NCI-H1417 (cell line): ENCODE data around the gene TTYH1.
"Not testable (repeated sequence)": the region's sequence is repeated elsewhere in the genome, so short reads cannot be mapped to it uniquely, and the experiment has no call there.

ENCODE experiments used
- DNase-seq, 3 experiments: peaks; one replicate each; lab custom pipeline; 2025; lab: John Stamatoyannopoulos, UW

The TTYH1 gene

DNA sequence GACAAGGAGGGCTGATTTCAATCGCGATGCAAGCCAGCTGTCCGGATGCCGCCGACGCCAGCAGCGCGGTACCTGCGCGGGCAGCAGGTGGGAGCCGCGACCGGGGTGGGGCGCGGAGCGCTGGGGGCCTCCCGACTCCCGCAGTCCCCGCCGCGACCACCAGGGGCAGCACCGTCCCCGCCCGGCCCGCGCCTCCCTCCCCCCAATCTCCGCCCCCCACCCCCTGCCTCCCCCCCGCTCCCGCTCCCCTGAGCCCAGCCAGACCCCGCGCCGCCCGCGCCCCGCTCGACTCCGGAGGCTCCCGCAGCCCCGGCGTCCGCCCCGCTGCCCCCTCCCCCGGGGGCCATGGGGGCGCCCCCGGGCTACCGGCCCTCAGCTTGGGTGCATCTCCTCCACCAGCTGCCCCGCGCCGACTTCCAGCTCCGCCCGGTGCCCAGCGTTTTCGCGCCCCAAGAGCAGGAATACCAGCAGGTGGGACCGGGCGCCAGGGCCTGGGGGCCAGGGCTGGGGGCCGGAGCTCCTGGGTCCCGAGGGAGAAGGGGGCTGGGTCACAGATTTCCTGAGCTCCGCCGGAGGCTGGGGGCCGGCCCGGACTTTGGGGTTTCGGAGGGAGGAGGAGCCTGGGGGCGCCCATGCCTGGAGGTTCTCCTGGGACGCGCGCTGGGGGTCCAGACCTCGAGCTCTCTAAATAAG is at the start of gene TTYH1:
TSS of gene TTYH1 (plus strand) at position 257 of the 693 bp plus-strand sequence. CDS start at position 346, 89 bp downstream.
- DNase-seq: no peak

DNA sequence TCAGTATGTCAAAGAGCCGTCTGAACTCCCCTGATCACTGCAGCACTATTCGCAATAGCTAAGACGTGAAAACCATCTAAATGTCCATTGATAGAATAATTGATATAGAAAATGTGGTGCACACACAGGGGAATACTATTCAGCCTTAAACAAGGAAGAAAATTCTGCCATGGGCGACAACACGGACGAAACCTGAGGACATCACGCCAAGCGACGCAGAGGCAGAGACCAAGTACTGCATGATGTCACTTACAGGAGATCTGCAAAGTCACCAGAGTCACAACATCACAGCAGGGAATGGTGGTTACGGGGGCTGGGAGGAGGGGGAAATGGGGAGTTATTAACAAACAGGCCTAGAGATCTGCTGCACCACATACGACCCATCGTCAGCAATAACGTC is 49.5 kb upstream of the TTYH1 start:
- DNase-seq: not testable (repeated sequence)

DNA sequence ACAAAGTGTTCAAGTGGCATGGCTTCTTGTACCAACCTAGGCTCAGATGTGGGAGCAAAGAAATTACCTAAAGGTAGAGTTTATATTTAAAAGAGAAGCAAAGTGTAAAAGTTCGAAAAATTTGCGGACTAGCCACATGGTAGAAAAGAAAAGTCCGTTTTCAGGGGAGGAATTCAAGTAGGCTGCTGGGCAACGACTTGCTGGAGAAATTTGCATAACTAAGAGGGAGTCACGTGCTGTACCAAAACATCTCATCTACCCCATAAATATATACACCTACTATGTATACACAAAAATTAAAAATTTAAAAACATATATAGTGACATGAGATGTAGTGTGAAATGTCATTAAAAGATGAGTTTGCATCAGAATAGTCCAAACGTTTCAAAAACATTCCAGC is 48.5 kb upstream of the TTYH1 start:
- no peak for DNase-seq

DNA sequence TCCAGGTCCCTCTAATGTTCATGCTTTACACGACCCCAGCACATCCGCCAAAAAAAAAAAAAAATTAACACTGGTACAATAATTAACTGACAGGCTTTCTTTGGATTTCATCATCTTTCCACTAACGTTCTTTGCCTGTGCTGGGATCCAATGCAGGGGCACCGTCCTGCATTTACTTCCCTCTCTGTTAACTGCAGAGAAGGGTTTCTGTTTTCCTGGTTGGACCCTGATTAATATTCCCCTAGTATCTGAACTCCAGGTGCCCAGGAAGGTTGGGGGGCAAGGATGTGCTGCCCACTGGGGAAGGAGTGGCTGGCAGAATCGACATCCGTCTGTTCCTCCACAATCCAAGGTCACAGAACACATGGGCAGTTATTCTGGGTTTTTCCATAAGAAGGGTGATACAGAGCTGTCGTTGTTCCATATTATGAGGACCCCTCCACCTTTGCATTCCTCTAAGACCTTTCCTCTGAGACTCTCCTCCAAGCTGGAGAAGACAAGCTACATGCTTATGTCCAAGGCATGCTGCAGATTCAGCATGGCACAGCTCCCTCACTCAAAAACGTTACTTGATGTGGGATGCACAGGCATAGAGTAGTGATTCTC is 46.1 kb upstream of the TTYH1 start:
- no peak for DNase-seq

DNA sequence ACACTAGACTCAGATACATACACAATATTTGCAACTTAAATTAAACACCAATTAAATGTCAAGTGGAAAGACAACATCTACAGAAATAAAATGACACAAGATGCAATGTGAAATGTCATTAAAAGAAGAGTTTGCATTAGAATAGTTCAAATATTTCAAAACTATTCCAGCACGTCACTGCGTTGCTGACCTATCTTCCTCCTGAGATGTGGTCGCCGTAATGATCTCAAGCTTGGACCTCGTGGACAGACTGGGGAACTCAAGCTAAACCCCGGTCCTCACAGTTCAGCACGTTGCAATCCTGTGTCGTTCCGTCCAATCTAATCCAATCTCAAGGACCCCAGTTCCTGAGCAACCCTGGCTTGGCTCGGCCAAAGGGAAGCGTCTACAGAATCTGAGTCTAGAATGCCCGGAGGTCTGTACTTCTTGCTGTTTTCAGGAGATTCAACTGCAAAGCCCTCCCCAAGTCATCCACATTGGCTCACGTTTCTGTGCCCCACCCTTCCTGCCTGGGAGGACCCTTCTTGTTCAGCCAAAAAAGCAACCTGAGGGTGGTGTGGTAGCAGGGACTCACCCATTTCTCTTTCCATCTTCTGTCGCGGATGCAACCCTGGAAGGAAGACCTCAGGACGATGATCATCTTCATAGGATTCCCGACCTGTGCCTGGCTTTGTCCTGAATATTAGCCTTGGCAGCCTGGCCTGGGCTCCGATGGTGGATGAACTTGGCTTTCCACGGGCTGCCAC is 45.4 kb upstream of the TTYH1 start:
- not testable (repeated sequence) for DNase-seq

DNA sequence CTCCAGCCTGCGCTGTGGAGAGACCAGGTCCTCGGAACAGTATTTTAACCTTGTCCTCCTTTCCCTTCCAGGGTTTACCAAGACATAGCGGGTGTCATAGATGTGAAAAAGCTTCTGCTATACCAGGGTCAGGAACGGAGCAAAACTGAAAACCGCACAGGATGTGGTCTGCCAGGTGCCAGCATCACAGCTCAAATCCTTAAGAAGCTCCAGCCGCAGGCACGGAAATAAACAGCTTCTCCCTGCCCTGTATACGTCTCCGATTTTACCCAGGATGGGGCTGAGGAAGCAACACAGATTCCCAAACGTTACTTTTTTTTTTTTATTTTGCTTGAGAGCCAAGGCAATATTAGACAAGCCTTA is 44.8 kb upstream of the TTYH1 start:
- not testable (repeated sequence) for DNase-seq

DNA sequence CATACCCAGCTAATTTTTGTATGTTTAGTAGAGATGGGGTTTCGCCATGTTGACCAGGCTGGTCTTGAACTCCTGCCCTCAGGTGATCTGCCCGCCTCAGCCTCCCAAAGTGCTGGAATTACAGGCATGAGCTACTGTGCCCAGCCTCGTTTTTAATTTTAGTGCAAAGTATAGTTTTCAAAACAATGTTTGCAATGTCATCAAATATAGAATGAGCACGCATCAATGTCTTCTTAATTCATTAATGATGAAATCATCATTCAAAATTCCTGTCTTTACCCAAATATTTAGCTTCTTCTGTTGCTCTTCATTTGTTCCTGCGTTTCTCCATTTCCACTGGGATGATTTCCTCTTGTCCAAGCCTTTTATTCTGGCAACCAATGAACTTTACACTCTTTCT is 43.8 kb upstream of the TTYH1 start:
- not testable (repeated sequence) for DNase-seq

DNA sequence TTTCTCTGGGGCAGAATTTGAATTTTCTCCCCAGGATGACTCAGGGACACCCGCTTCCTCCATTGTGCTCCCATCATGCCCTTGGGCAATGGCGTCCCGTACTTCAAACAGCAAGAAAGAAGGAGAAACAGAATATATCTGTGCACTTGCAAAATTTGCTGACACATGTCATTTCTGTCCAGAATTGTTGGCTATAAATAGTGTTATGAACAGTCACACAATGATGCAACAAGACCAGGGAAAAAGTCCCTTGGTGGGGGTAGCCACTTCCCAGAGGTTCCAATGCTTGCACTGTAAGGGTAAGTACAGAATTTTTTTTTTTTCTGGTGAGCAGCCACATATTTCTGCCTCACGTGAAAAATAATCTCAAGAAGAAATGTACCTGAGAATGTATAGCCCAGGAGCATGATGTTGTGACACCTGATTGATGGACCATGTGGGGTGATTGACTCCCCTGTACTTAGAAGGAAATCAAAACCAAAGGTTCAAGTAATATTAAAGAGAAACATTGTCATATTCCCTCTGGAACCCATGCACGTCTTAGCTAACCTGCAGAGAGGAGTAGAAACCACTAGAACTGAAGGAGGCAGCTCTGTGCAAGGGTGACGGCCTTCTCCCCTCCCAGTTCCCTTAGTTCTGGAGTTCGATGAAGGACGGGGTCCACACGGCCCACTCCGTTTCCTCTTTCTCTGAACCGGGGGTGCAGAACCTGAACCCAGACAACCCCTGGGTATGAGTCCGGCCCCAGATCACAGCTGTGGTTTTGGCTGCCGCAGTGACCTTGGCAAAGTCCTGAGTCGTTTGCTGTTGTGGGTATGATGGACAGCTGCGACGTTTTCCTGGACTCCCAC is 41.3 kb upstream of the TTYH1 start:
- no peak for DNase-seq

DNA sequence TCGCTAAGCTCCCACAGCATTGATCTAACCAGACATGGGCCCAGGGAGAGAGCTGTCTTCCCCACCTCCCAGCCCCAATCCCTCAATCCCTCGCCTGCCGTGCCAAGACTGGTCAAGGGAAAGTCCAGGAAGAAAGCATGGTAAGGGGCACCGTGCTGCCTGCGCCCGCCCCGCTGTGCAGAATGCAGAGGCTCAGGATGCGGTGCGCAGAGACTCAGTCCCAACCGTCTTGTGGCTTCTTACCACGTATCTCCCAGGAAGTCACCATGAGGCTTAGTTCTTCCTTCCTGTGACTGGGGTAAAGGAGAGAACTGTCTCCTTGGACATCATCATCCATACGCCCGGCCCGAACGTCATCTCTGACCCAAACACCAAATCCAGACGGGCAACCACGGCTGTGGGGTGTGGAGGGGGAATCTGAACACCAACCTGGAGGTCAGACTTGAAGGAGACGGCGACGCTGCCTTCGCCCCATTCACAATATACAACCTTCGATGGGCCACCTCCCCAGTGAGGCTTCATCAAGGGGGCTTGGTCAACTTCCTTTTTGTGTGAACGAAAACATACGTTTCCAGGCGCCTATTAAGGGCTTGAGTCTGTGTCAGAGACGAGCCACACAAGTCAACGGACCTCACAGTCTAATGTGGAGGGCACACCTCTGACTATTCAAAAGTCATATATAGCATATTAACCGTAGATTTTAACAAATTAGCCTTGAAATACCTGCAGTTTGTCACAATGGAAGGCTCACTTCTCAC is 39.9 kb upstream of the TTYH1 start:
- not testable (repeated sequence) for DNase-seq

DNA sequence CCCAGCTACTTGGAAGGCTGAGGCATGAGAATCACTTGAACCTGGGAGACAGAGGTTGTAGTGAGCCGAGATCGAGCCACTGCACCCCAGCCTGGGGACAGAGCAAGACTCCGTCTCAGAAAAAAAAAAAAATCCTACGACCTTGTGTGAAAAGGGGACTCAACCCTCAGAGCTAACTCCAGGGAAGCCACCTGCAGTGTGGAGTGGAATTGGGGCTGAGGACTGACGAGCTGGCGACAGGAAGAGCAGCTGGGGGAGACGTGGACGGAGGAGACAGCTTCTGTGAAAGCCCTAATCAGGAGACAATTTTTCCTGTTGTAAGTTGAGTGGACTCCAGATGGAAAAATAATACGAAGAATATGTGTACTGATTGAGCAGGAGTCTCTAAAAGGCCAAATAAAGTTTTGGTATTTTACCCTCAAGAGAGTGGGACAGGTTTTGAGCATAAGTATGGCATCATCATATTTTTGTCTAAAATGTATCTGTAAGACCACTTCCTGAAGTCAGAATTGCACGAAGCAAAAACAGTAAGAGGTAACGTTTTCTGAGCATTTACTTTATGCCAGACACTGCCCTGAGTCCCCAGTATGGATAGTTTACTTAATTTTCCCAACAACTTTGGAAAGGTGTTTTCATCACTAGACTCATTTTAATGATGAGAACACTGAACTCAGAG is 38.5 kb upstream of the TTYH1 start:
- DNase-seq: no peak

DNA sequence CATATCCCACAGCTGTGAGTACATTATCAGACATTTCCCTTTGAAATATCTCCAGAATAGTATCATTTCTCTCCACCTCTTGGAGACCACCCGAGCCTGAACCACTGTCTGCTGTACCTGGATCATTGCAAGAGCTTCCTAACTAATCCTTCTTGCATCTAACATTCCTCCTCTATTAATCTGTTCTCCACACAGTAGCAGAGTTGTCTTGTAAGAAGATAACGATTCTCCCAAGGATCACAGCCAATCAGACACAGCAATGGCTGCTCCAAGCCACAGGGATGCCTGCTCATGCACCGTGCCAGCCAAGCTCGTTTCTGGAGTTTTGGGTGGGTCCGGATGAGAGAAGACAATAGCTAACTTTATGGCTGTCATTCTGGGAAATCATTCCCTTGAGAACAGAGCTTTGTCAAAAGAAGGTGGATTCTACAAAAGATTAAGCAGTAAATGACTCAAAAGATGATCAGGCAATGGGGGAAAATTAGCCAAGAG is 36.0 kb upstream of the TTYH1 start:
- DNase-seq: no peak

DNA sequence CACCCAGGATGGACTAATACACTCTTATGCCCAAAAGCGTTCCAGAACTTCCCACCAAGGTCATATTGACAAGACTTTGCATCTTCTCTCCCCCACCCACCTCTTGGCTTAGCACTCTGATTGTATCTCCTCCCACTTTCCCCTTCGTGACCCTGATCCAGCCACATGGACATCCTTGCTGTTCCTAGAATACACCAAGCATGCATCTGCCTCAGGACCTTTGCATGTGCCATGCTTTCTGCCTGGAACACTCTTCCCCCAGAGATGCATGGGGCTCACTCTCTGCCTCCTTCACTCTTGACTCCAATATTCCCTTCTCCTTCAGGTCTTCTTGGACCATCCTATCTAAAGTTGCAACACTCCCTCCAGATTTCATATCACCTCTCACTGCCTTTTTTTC is 34.4 kb upstream of the TTYH1 start:
- DNase-seq: no peak

DNA sequence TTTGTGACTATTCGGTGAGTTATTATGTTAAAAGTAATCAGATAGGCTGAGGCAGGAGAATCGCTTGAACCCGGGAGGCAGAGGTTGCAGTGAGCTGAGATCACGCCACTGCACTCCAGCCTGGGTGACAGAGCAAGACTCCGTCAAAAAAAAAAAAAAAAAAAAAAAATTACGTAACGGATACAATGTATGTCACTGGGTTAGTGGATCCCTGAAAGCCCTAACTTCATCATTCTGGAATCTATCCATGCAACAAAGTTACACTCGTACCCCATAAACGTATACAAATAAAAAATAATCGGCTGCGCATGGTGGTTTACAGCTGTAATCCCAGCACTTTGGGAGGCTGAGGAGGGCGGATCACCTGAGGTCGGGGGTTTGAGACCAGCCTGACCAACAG is 33.2 kb upstream of the TTYH1 start:
- not testable (repeated sequence) for DNase-seq

DNA sequence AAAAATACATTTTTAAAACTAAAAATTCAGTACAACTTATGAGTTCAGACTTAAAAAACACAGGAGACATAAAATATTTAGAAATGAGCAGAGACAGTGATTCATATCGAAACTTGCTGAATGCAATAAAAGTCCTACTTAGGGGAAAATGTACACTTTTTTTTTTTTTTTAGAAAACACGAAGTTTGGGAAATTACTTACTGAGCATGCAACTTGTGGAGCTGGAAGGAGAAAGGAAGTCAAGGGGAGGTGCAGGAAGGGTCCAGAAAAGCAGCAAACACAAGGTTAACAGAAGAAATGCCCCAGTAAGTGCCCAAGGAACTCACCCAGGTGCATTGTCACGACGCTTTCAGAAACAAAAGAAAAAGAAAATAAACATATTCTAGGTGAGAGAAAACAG is 31.9 kb upstream of the TTYH1 start:
- no peak for DNase-seq

DNA sequence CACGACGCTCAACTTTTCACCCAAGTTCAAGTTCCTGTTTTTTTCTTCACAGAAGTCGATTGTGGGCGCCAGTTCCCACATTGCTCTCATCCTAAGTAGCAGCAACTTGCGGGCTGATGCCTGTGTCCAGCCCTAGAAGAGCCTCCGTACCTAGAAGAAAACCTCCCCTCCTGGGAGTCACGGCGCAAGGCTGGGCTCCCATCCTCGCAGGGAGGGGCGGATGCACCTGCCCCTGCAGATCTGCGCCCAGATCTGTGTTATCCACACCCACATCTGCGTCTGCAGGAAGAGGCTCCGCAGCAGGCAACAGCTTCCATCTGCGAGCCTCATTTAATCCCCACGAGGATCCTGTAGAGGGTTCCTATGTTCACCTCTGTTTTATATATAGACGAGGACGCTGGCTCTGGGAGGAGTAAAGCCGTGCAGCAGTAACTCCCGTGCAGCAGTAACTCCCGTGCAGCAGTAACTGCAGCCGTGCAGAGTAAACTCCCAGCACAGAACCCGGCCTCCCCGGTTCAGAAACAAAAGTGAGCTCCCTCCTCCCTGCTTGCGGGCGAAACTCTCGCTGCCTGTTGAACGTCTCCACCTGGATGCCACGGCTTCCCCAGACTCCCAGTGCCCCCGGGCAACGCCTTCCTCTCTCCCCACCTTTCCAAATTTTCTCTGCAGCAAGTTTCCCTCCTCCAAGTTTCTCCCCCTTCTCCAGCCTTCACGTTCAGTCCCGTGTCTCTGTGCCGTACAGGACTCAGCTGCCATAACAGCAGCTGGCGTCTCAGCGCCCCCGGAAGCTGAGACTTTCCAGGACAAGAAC is 27.1 kb upstream of the TTYH1 start:
- peak in 1 of 3 experiments; percentile 25 for DNase-seq

DNA sequence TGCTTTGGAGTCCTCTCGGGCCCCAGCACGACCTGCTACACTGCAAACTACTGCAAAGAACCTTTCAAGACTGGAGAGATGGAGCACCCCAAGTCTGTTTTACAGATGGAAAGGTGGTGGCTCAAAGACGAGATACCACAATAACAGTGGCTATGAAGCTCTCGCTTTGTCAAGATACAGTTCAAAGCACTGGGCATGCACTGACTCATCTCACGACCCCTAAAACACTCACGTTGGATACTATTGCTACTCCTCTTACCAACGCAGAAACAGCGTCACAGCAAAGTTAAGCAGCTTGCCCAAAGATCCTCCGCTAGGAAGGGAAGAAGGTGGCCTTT is 26.5 kb upstream of the TTYH1 start:
- DNase-seq: no peak

DNA sequence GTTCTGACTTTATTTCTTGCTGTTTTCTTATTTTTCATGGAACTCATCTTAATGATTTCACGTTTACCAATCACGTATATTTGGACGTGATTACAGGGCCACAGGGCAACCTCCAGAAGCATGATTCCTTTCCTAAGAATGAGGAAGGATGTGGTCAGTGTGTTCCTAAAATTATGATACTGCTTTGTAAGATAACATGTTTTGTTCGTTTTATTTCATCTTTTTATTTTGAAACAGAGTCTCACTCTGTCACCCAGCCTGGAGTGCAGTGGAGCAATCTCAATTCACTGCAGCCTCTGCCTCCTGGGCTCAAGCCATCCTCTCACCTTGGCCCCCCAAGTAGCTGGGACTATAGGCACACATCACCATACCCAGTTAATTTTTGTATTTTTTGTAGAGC is 25.7 kb upstream of the TTYH1 start:
- no peak for DNase-seq

DNA sequence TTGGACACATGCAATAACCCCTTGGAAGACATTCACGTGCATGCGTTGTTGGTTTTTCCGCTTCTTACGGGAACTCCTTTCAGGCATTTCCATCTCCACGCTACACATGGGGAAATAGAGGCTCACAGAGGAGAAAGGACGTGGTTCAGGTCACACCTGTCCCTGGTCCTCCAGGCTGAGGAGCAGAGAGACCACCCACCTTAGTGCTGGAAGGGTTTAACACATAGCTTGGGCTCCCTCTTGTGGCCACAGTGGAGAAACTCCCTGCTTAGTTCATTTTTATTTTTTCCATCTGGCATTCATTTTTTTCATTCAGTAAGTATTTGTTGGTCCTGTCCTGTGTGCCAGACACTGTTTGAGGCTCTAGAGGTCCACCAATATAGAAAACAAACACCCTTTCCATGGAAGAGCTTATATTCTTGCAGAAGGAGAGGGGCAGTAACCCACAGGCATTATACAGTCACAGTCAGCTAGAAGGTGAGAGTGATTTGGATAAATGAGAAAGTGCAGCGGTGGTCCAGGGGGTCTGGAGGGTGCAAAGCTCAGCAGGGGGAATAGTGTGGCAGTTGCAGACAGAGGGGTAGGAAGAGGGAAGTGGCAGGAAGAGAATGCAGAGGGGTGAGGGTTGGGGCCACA is 24.2 kb upstream of the TTYH1 start:
- DNase-seq: peak; percentile 23 to 75 (median 30)

DNA sequence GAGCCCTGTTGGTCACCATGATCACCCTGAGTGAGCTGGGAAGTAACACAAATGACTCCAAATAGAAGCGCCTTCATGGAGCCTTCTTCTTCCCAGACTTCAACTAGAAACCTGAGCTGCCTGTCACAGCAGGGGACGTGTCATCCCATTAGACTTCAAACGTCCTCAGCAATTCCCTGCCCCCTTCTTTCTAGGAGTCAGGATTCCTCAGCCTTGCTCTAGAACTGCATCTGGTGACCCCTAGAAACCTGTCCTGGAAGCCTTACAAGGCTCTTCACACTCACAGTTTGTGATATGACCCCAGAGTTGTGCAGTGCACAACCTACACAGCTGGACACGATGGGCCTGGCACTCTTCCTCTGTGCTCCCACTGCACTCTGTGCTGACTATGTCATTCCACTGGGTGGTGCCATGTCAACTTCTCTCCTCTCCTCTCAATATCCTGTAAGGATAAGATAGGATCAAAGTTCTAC is 23.6 kb upstream of the TTYH1 start:
- DNase-seq: no peak
